GM18508 (cell line): Measurements from ENCODE around the gene RUNX2.

Experiments
- ATAC-seq: cut with Tn5 transposase; IDR thresholded peaks from one replicate; pipeline ENCODE4 v1.9.1; 2021; ENCODE audit warnings: moderate number of reproducible peaks; ENCODE audit not compliant: insufficient read depth, unreplicated experiment

Gene RUNX2

DNA sequence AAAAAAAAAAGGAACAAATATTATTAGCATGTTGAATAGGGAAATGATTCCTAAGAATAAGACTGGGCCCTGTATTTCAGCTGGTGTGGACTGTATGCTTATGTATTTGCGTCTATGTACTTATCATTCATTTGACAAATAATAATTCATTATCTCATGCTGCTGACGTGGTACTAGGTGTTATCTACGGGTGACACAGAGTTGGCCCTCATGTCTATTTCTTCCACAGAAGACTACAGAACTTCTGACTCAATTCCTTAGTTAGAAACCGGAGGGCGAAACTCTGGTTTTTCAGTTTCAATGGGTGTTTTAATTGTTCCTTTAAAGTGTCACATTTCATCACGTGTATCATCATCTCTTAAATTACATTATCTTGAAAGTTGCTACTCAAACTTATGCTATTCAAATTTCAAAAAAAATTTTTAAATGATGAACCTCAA, 381.7 kb downstream of the RUNX2 start:
- peak; percentile 57 for ATAC-seq

DNA sequence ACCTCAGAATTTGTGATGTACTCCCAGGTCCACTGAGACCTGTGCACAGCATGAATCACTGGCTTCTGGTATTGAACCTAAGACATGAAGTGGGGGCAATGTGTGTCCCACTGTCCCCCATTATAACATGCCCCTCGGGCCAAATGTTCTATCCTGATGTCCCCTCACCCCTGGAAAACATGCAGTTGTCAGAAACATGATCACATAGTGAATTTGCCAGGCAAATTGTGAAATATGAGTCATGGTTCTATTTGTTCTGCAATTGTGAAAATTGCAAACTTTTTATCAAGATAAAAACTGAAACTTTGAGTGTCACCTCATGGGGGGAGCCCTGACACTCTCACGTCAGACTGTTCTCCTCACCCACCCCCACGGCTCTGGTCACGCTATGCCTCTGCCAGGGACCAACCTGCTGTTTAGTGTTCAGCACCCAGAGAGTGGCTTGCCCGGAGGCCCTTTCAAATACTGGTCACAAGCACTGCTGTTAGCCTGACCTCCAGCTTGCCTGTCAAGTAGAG, 382.2 kb downstream of the RUNX2 start:
- ATAC-seq: peak; percentile 43

DNA sequence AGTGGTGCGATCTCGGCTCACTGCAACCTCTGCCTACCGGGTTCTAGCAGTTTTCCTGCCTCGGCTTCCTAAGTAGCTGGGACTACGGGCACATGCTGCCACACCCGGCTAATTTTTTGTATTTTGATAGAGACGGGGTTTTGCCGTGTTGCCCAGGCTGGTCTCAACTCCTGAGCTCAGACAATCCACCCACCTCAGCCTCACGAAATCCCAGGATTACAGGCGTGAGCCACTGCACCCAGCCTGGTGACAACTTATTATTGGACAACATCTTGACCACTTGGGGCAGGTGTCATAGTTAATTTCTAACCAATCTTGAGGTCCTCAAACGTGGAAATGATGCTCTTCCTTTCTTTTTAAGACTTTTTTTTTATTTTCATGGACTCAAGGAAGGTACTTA, 383.9 kb downstream of the RUNX2 start:
- no peak for ATAC-seq

DNA sequence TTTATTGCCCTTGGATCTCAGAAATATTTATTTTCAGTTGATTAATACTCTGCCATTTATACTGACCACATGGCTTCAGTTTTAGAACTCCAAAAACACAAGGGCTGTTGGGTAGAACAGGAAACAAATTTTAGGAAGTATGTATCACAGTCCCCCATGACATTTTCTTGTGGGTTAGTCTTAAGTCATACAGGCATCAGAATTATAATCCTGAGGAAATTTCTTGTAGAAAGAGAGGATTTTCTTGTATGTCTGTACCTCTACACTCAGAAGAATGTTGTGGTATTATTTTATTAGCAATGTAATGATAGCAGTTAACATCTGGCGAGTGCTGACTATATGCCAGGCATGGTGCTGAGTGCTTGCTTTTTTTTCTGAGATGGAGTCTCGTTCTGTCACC, 384.7 kb downstream of the RUNX2 start:
- no peak for ATAC-seq
